CD8-positive, alpha-beta memory T cell (primary cell): Measurements from ENCODE around the gene STK10. TPM values are rescaled to one million over a fixed set of nuclear protein-coding genes. Genes with fewer than 3 reads are reported as not detected.

Source experiments
- CTCF ChIA-PET: fragments of 350-600 bp; sonication (Branson Sonifier 250); formaldehyde crosslinking; loops from one replicate; lab custom pipeline; 2021; ENCODE audit warnings: antibody characterized with exemption; lab: Charles Lee
- POLR2A ChIA-PET: fragments of 350-600 bp; sonication (Branson Sonifier 250); formaldehyde crosslinking; loops from one replicate; lab custom pipeline; 2021; ENCODE audit warnings: antibody characterized with exemption; lab: Charles Lee
- DNase-seq, 5 donors: peaks; one replicate each; pipeline versions ENCODE4 v3.0.0 to v3.0.0-alpha.2; 2020 to 2022; ENCODE audit warnings: mixed read lengths in 1 of 5
- H3K27ac ChIP-seq: one replicate; pipeline ENCODE4 v1.7.0; 2013; ENCODE audit warnings: low read depth, mild to moderate bottlenecking, low read length, moderate library complexity
- H3K27me3 ChIP-seq: 2 replicates; pipeline ENCODE4 v1.7.0; 2013; ENCODE audit warnings: low read length, mild to moderate bottlenecking; ENCODE audit not compliant: insufficient read depth, poor library complexity, severe bottlenecking
- H3K36me3 ChIP-seq: 2 replicates; pipeline ENCODE4 v1.7.0; 2013; ENCODE audit warnings: mild to moderate bottlenecking, low read length, moderate library complexity; ENCODE audit not compliant: insufficient read depth
- H3K4me1 ChIP-seq: 2 replicates; pipeline ENCODE4 v1.7.0; 2013; ENCODE audit warnings: mild to moderate bottlenecking, low read length, moderate library complexity; ENCODE audit not compliant: insufficient read depth
- H3K4me3 ChIP-seq: 2 replicates; pipeline ENCODE4 v1.7.0; 2013; ENCODE audit warnings: mild to moderate bottlenecking, low read length
- H3K9me3 ChIP-seq: 2 replicates; pipeline ENCODE4 v1.7.0; 2013; ENCODE audit warnings: mild to moderate bottlenecking, low read length
- H3K27ac Mint-ChIP-seq, 8 donors: one replicate each; pipeline ENCODE4 v1.8.0; 2020 to 2021; ENCODE audit warnings: mixed read lengths in 8 of 8, mild to moderate bottlenecking in 6 of 8, inconsistent platforms in 3 of 8, moderate library complexity in 3 of 8
- H3K27me3 Mint-ChIP-seq, 2 donors: one replicate each; pipeline ENCODE4 v1.8.0; 2020 to 2021; ENCODE audit warnings: mixed read lengths in 2 of 2, mild to moderate bottlenecking in 1 of 2, moderate library complexity in 1 of 2
- H3K36me3 Mint-ChIP-seq, 3 donors: one replicate each; pipeline ENCODE4 v1.8.0; 2020 to 2021; ENCODE audit warnings: mixed read lengths in 3 of 3, inconsistent platforms in 1 of 3, mild to moderate bottlenecking in 1 of 3
- H3K4me1 Mint-ChIP-seq, 3 donors: one replicate each; pipeline ENCODE4 v1.8.0; 2020 to 2021; ENCODE audit warnings: mixed read lengths in 3 of 3, inconsistent platforms in 1 of 3, mild to moderate bottlenecking in 1 of 3
- H3K4me3 Mint-ChIP-seq, 7 donors: one replicate each; pipeline ENCODE4 v1.8.0; 2020 to 2021; ENCODE audit warnings: mixed read lengths in 7 of 7, mild to moderate bottlenecking in 6 of 7, moderate library complexity in 4 of 7, inconsistent platforms in 2 of 7
- H3K9me3 Mint-ChIP-seq, 5 donors: one replicate each; pipeline ENCODE4 v1.8.0; 2020 to 2022; ENCODE audit warnings: mixed read lengths in 5 of 5, mild to moderate bottlenecking in 3 of 5, moderate library complexity in 2 of 5, inconsistent platforms in 1 of 5
- polyA plus RNA-seq: library from polyadenylated mRNA; unstranded; fragments of 300-500 nt; fragmentation: Illumina TruSeq; gene quantifications from one replicate; pipeline ENCODE4 v1.2.3, GENCODE V29; 2021
- total RNA-seq, 2 experiments: library from RNA; stranded (reverse); gene quantifications; one replicate each; pipeline ENCODE4 v1.2.3, GENCODE V29; 2021

Gene STK10
- total and polyA plus RNA-seq, 3 experiments from 2014 or later = 113 to 170 (median 118) TPM

- no peaks in the 10 kb centered on the region for H3K9me3 ChIP-seq
- peaks cover 11 to 69% (median 14%) of the 10 kb centered on the region in 3 donors for H3K36me3 Mint-ChIP-seq
- H3K36me3 ChIP-seq = peaks cover 41% of the 10 kb centered on the region
- DNase-seq = no peak
- H3K4me3 Mint-ChIP-seq = no peak overlapping the region
- peaks cover 4 to 6% (median 5%) of the 10 kb centered on the region in 3 donors for H3K4me1 Mint-ChIP-seq
- no peak overlapping the region for H3K4me3 ChIP-seq
- no peaks in the 10 kb centered on the region for H3K4me1 ChIP-seq
- peak overlapping the region; percentile 18 to 90 (median 57) for H3K27ac Mint-ChIP-seq
- POLR2A ChIA-PET = no interaction called here
- CTCF ChIA-PET = interaction anchor here (0.8 kb wide), 1 partner anchor 48 kb away, joined by 3 read pairs; no protein-coding TSS in a partner anchor
- no peaks in the 10 kb centered on the region for H3K27me3 ChIP-seq
- no peaks in the 10 kb centered on the region for H3K9me3 Mint-ChIP-seq
- H3K27ac ChIP-seq = no peak overlapping the region
- H3K27me3 Mint-ChIP-seq = peaks cover 0 to 3% of the 10 kb centered on the region in 2 donors
Measured at GRCh38 chr5:172086194-172086975, 101.6 kb downstream of the STK10 start.

GRCh38 chr5:172085738-172086137 lies 102.3 kb downstream of the STK10 start:
- no peak overlapping the region for H3K4me3 Mint-ChIP-seq
- peaks cover 4 to 6% (median 5%) of the 10 kb centered on the region in 3 donors for H3K4me1 Mint-ChIP-seq
- DNase-seq = no peak
- peaks cover 11 to 68% (median 11%) of the 10 kb centered on the region in 3 donors for H3K36me3 Mint-ChIP-seq
- CTCF ChIA-PET = no interaction called here
- H3K27me3 Mint-ChIP-seq = peaks cover 0 to 3% of the 10 kb centered on the region in 2 donors
- H3K27me3 ChIP-seq = no peaks in the 10 kb centered on the region
- H3K4me1 ChIP-seq = no peaks in the 10 kb centered on the region
- H3K9me3 Mint-ChIP-seq = no peaks in the 10 kb centered on the region
- peaks cover 39% of the 10 kb centered on the region for H3K36me3 ChIP-seq
- H3K4me3 ChIP-seq = no peak overlapping the region
- peak overlapping the region in 4 of 8 donors; percentile 61 to 90 (median 81) for H3K27ac Mint-ChIP-seq
- POLR2A ChIA-PET = no interaction called here
- H3K27ac ChIP-seq = no peak overlapping the region
- no peaks in the 10 kb centered on the region for H3K9me3 ChIP-seq

- Histone ChIP-seq H3K4me1 (no peaks in the 10 kb centered on the region), H3K27me3 (no peaks in the 10 kb centered on the region), H3K4me3 (no peak overlapping the region), H3K9me3 (no peaks in the 10 kb centered on the region), H3K36me3 (peaks cover 40% of the 10 kb centered on the region), H3K27ac (no peak overlapping the region)
- Mint-ChIP-seq H3K27ac (peak overlapping the region in 5 of 8 donors; percentile 26 to 61 (median 34)), H3K4me3 (no peak overlapping the region), H3K9me3 (no peaks in the 10 kb centered on the region), H3K27me3 (peaks cover 0 to 3% of the 10 kb centered on the region in 2 donors), H3K36me3 (peaks cover 0 to 80% (median 18%) of the 10 kb centered on the region in 3 donors), H3K4me1 (peaks cover 11 to 20% (median 15%) of the 10 kb centered on the region in 3 donors)
- ChIA-PET CTCF (interaction anchor here (1.3 to 3.0 kb wide), 3 partner anchors 26 to 107 kb away, joined by 3 to 7 read pairs (median 4); partner anchors contain the start of gene STK10), POLR2A (interaction anchor here (1.0 kb wide), 1 partner anchor 19 kb away, joined by 3 read pairs; no protein-coding TSS in a partner anchor)
- DNase-seq = no peak
Measured at GRCh38 chr5:172082180-172082579, 105.8 kb downstream of the STK10 start.

- Histone ChIP-seq H3K36me3 (peaks cover 58% of the 10 kb centered on the region), H3K9me3 (no peaks in the 10 kb centered on the region), H3K4me3 (no peak overlapping the region), H3K4me1 (no peaks in the 10 kb centered on the region), H3K27ac (no peak overlapping the region), H3K27me3 (no peaks in the 10 kb centered on the region)
- Mint-ChIP-seq H3K36me3 (peaks cover 5 to 82% (median 31%) of the 10 kb centered on the region in 3 donors), H3K9me3 (no peaks in the 10 kb centered on the region), H3K4me3 (no peak overlapping the region), H3K4me1 (peaks cover 10 to 16% (median 15%) of the 10 kb centered on the region in 3 donors), H3K27me3 (no peaks in the 10 kb centered on the region), H3K27ac (peak overlapping the region in 6 of 8 donors; percentile 5 to 82 (median 71))
- no peak for DNase-seq
- CTCF ChIA-PET = interaction anchor here (3.0 kb wide), 1 partner anchor 109 kb away, joined by 7 read pairs; the partner anchor contains the start of gene STK10
- POLR2A ChIA-PET = no interaction called here
Measured at GRCh38 chr5:172079876-172080275, 108.1 kb downstream of the STK10 start.

- Mint-ChIP-seq H3K36me3 (peaks cover 5 to 87% (median 33%) of the 10 kb centered on the region in 3 donors), H3K4me3 (no peak overlapping the region), H3K27ac (peak overlapping the region; percentile 42 to 79 (median 70)), H3K4me1 (peaks cover 13 to 21% (median 20%) of the 10 kb centered on the region in 3 donors), H3K27me3 (no peaks in the 10 kb centered on the region), H3K9me3 (no peaks in the 10 kb centered on the region)
- ChIA-PET CTCF (no interaction called here), POLR2A (interaction anchor here (0.8 to 1.1 kb wide), 2 partner anchors 12 to 24 kb away, joined by 3 to 5 read pairs; no protein-coding TSS in a partner anchor)
- no peaks in the 10 kb centered on the region for H3K9me3 ChIP-seq
- H3K27me3 ChIP-seq = no peaks in the 10 kb centered on the region
- no peak overlapping the region for H3K27ac ChIP-seq
- H3K36me3 ChIP-seq = peaks cover 62% of the 10 kb centered on the region
- H3K4me1 ChIP-seq = no peaks in the 10 kb centered on the region
- H3K4me3 ChIP-seq = no peak overlapping the region
- no peak for DNase-seq
Measured at GRCh38 chr5:172078726-172079345, 109.2 kb downstream of the STK10 start.

- no peak for DNase-seq
- H3K4me3 ChIP-seq = no peak overlapping the region
- no peaks in the 10 kb centered on the region for H3K27me3 Mint-ChIP-seq
- CTCF ChIA-PET = no interaction called here
- H3K27me3 ChIP-seq = no peaks in the 10 kb centered on the region
- peak overlapping the region in 3 of 8 donors; percentile 3 to 58 (median 24) for H3K27ac Mint-ChIP-seq
- no peak overlapping the region for H3K4me3 Mint-ChIP-seq
- H3K27ac ChIP-seq = no peak overlapping the region
- peaks cover 13 to 21% (median 20%) of the 10 kb centered on the region in 3 donors for H3K4me1 Mint-ChIP-seq
- H3K9me3 ChIP-seq = no peaks in the 10 kb centered on the region
- peaks cover 60% of the 10 kb centered on the region for H3K36me3 ChIP-seq
- POLR2A ChIA-PET = interaction anchor here (0.8 kb wide), 1 partner anchor 25 kb away, joined by 5 read pairs; no protein-coding TSS in a partner anchor
- H3K9me3 Mint-ChIP-seq = no peaks in the 10 kb centered on the region
- H3K36me3 Mint-ChIP-seq = peaks cover 5 to 83% (median 33%) of the 10 kb centered on the region in 3 donors
- H3K4me1 ChIP-seq = no peaks in the 10 kb centered on the region
Measured at GRCh38 chr5:172077664-172078425, 110.2 kb downstream of the STK10 start.

GRCh38 chr5:172076761-172077244 lies 111.2 kb downstream of the STK10 start:
- no peak overlapping the region for H3K27ac ChIP-seq
- H3K36me3 Mint-ChIP-seq = peaks cover 5 to 80% (median 29%) of the 10 kb centered on the region in 3 donors
- peaks cover 50% of the 10 kb centered on the region for H3K36me3 ChIP-seq
- H3K4me1 ChIP-seq = peaks cover 4% of the 10 kb centered on the region
- H3K9me3 ChIP-seq = no peaks in the 10 kb centered on the region
- ChIA-PET CTCF (no interaction called here), POLR2A (no interaction called here)
- peak overlapping the region in 1 of 7 donors; percentile 18 for H3K4me3 Mint-ChIP-seq
- H3K27me3 Mint-ChIP-seq = no peaks in the 10 kb centered on the region
- H3K4me3 ChIP-seq = no peak overlapping the region
- H3K4me1 Mint-ChIP-seq = peaks cover 19 to 28% (median 28%) of the 10 kb centered on the region in 3 donors
- H3K27ac Mint-ChIP-seq = peak overlapping the region in 3 of 8 donors; percentile 30 to 60 (median 30)
- DNase-seq = no peak
- H3K9me3 Mint-ChIP-seq = no peaks in the 10 kb centered on the region
- H3K27me3 ChIP-seq = no peaks in the 10 kb centered on the region
